ENCODE results near the gene SLC22A5.
A peak's percentile ranks its signal among the peaks of the same experiment; 100 is the strongest.

Gene SLC22A5

GRCh38 chr5:132417889-132418485 lies 48.5 kb downstream of the SLC22A5 start:
- no peak overlapping the region for H3K9ac ChIP-seq (ENCODE audit: low read length)
- H3F3A ChIP-seq (ENCODE audit: insufficient read depth, low read length): no peaks in the 10 kb centered on the region
- TF ChIP-seq CTCF (IDR thresholded peaks at IDR 0.05; ENCODE audit: low read length): no peak
- TF ChIP-seq EZH2 (IDR thresholded peaks at IDR 0.05; ENCODE audit: borderline replicate concordance, low read length): no peak
- H3K36me3 ChIP-seq (ENCODE audit: insufficient read depth, low read length): no peaks in the 10 kb centered on the region
- H3K4me2 ChIP-seq (ENCODE audit: low read length): no peak overlapping the region
- H3K27ac ChIP-seq (ENCODE audit: low read depth, low read length, poor library complexity, severe bottlenecking): no peak overlapping the region
- H3K27me3 ChIP-seq (ENCODE audit: insufficient read depth, low read length): no peaks in the 10 kb centered on the region
- H3K79me2 ChIP-seq (ENCODE audit: insufficient read depth, low read length): no peaks in the 10 kb centered on the region
- no peak overlapping the region for H3K4me3 ChIP-seq (ENCODE audit: low read depth, low read length, poor library complexity, severe bottlenecking)
- no peak overlapping the region for H2AFZ ChIP-seq (ENCODE audit: low read length)
- no peaks in the 10 kb centered on the region for H3K9me2 ChIP-seq (ENCODE audit: low read depth, low read length)
- H3K4me1 ChIP-seq (ENCODE audit: insufficient read depth, low read length, severe bottlenecking): peaks cover 37% of the 10 kb centered on the region
- no peaks in the 10 kb centered on the region for H4K20me1 ChIP-seq (ENCODE audit: insufficient read depth, low read length)
- no peaks in the 10 kb centered on the region; the same call in 1 of the 2 replicates for H3K9me3 ChIP-seq (ENCODE audit: low read length)

- Histone ChIP-seq H3K4me1 (ENCODE audit: insufficient read depth, low read length, severe bottlenecking) (peaks cover 46% of the 10 kb centered on the region), H3K9me3 (ENCODE audit: low read length) (no peaks in the 10 kb centered on the region), H3K4me3 (ENCODE audit: low read depth, low read length, poor library complexity, severe bottlenecking) (no peak overlapping the region), H3K4me2 (ENCODE audit: low read length) (no peak overlapping the region), H4K20me1 (ENCODE audit: insufficient read depth, low read length) (no peaks in the 10 kb centered on the region), H3K79me2 (ENCODE audit: insufficient read depth, low read length) (no peaks in the 10 kb centered on the region), H3K9ac (ENCODE audit: low read length) (no peak overlapping the region), H3K27ac (ENCODE audit: low read depth, low read length, poor library complexity, severe bottlenecking) (no peak overlapping the region), H3K9me2 (ENCODE audit: low read depth, low read length) (no peaks in the 10 kb centered on the region), H3K36me3 (ENCODE audit: insufficient read depth, low read length) (no peaks in the 10 kb centered on the region), H3F3A (ENCODE audit: insufficient read depth, low read length) (no peaks in the 10 kb centered on the region), H3K27me3 (ENCODE audit: insufficient read depth, low read length) (no peaks in the 10 kb centered on the region), H2AFZ (ENCODE audit: low read length) (no peak overlapping the region)
- TF ChIP-seq EZH2 (IDR thresholded peaks at IDR 0.05; ENCODE audit: borderline replicate concordance, low read length) (no peak), CTCF (IDR thresholded peaks at IDR 0.05; ENCODE audit: low read length) (no peak)
Observed at GRCh38 chr5:132418881-132419280, 49.4 kb downstream of the SLC22A5 start.

- Histone ChIP-seq H3K9me3 (ENCODE audit: low read length) (no peaks in the 10 kb centered on the region), H4K20me1 (ENCODE audit: insufficient read depth, low read length) (no peaks in the 10 kb centered on the region), H3K9ac (ENCODE audit: low read length) (no peak overlapping the region; the same call in 1 of the 2 replicates), H3F3A (ENCODE audit: insufficient read depth, low read length) (no peaks in the 10 kb centered on the region), H3K4me2 (ENCODE audit: low read length) (peak overlapping the region; percentile 30; the same call in 1 of the 2 replicates), H3K79me2 (ENCODE audit: insufficient read depth, low read length) (no peaks in the 10 kb centered on the region), H3K4me3 (ENCODE audit: low read depth, low read length, poor library complexity, severe bottlenecking) (no peak overlapping the region), H3K27me3 (ENCODE audit: insufficient read depth, low read length) (no peaks in the 10 kb centered on the region), H3K4me1 (ENCODE audit: insufficient read depth, low read length, severe bottlenecking) (peaks cover 51% of the 10 kb centered on the region), H2AFZ (ENCODE audit: low read length) (no peak overlapping the region), H3K36me3 (ENCODE audit: insufficient read depth, low read length) (no peaks in the 10 kb centered on the region), H3K27ac (ENCODE audit: low read depth, low read length, poor library complexity, severe bottlenecking) (peak overlapping the region; percentile 69), H3K9me2 (ENCODE audit: low read depth, low read length) (no peaks in the 10 kb centered on the region)
- TF ChIP-seq EZH2 (IDR thresholded peaks at IDR 0.05; ENCODE audit: borderline replicate concordance, low read length): no peak
- peak; percentile 83 for TF ChIP-seq CTCF (IDR thresholded peaks at IDR 0.05; ENCODE audit: low read length)
Observed at GRCh38 chr5:132419502-132420468, 50.3 kb downstream of the SLC22A5 start.

All from OCI-LY1 (cell line).